Esophagus squamous epithelium (tissue), 4 donors: ENCODE measurements around the gene FAM200A.

Source experiments
- CTCF ChIP-seq, 6 experiments: fragments of 450-650 bp in 4 of 6; fragments of 200-600 bp in 2 of 6; sonication (generic) in 2 of 6; IDR thresholded peaks; one replicate each; pipeline ENCODE4 v1.5.1; 2016 to 2019; ENCODE audit warnings: antibody characterized with exemption in 6 of 6, mild to moderate bottlenecking in 4 of 6, moderate library complexity in 4 of 6
- POLR2A ChIP-seq, 4 donors: fragments of 450-650 bp; IDR thresholded peaks; one replicate each; pipeline ENCODE4 v1.6.1; 2017; ENCODE audit warnings: antibody characterized with exemption in 4 of 4, mild to moderate bottlenecking in 4 of 4, moderate library complexity in 3 of 4

DNA sequence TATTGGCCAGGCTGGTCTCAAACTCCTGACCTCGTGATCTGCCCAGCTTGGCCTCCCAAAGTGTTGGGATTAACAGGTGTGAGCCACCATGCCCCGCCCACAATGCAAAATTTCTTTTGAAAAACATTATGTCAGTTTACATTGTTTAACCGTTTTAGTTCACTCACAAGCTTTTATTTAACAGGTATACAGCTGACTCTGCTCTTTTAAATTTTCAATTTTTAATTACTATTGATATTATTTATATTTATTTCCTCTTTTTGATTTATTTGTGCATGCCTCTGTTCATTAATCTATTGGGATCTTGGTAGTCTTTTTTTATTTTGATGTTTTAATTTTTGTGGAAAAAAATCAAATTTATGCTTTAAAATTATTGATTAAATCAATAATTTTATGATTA, 30.5 kb downstream of the FAM200A start:
- no peak for TF ChIP-seq CTCF (IDR thresholded peaks at IDR 0.05)
- TF ChIP-seq POLR2A (IDR thresholded peaks at IDR 0.05), result no peak
